Trophoblast cell (in vitro differentiated cells and primary cell): ENCODE measurements around the gene MYH9.

ENCODE experiments used
- DNase-seq, 2 donors: peaks; one replicate each; pipeline ENCODE4 v3.0.0-alpha.2; 2016
- H2AFZ ChIP-seq: 2 replicates; pipeline ENCODE4 v1.6.1; 2013; ENCODE audit warnings: low read length, moderate library complexity, mild to moderate bottlenecking; ENCODE audit not compliant: insufficient read depth, poor library complexity
- H2AK5ac ChIP-seq: 2 replicates; pipeline ENCODE4 v1.6.1; 2013; ENCODE audit warnings: mild to moderate bottlenecking, low read length
- H2BK120ac ChIP-seq: 2 replicates; pipeline ENCODE4 v1.6.1; 2013; ENCODE audit warnings: low read length, mild to moderate bottlenecking, moderate library complexity; ENCODE audit not compliant: insufficient read depth, poor library complexity
- H2BK12ac ChIP-seq: 2 replicates; pipeline ENCODE4 v1.6.1; 2013; ENCODE audit warnings: mild to moderate bottlenecking, low read length, moderate library complexity
- H2BK5ac ChIP-seq: 2 replicates; pipeline ENCODE4 v1.6.1; 2013; ENCODE audit warnings: low read length, low read depth, moderate library complexity, mild to moderate bottlenecking; ENCODE audit not compliant: poor library complexity
- H3K14ac ChIP-seq: 2 replicates; pipeline ENCODE4 v1.6.1; 2013; ENCODE audit warnings: mild to moderate bottlenecking, low read length
- H3K18ac ChIP-seq: 2 replicates; pipeline ENCODE4 v1.6.1; 2013; ENCODE audit warnings: mild to moderate bottlenecking, low read length
- H3K23ac ChIP-seq: 2 replicates; pipeline ENCODE4 v1.6.1; 2013; ENCODE audit warnings: low read length
- H3K27ac ChIP-seq: 2 replicates; pipeline ENCODE4 v1.5.1; 2013; ENCODE audit warnings: low read depth, mild to moderate bottlenecking, inconsistent platforms, low read length, moderate library complexity
- H3K27me3 ChIP-seq: 2 replicates; pipeline ENCODE4 v1.6.1; 2013; ENCODE audit warnings: inconsistent platforms, mild to moderate bottlenecking, low read length, moderate library complexity; ENCODE audit not compliant: insufficient read depth
- H3K36me3 ChIP-seq, 2 experiments: 1 replicate in 1 of 2; 2 replicates in 1 of 2; pipeline ENCODE4 v1.6.1; 2013; ENCODE audit warnings: low read length in 2 of 2, mild to moderate bottlenecking in 2 of 2, moderate library complexity in 1 of 2; ENCODE audit not compliant: insufficient read depth in 2 of 2, control insufficient read depth in 1 of 2
- H3K4ac ChIP-seq: 2 replicates; pipeline ENCODE4 v1.6.1; 2013; ENCODE audit warnings: low read depth, mild to moderate bottlenecking, low read length, moderate library complexity
- H3K4me1 ChIP-seq, 2 experiments: 1 replicate in 1 of 2; 2 replicates in 1 of 2; pipeline ENCODE4 v1.6.1; 2013; ENCODE audit warnings: low read length in 2 of 2, mild to moderate bottlenecking in 2 of 2, moderate library complexity in 1 of 2; ENCODE audit not compliant: insufficient read depth in 2 of 2, control insufficient read depth in 1 of 2
- H3K4me2 ChIP-seq: 2 replicates; pipeline ENCODE4 v1.6.1; 2013; ENCODE audit warnings: inconsistent platforms, mild to moderate bottlenecking, low read length, moderate library complexity
- H3K4me3 ChIP-seq: 2 replicates; pipeline ENCODE4 v1.5.1; 2013; ENCODE audit warnings: mild to moderate bottlenecking, low read depth, low read length, inconsistent platforms
- H3K79me1 ChIP-seq: one replicate; pipeline ENCODE4 v1.6.1; 2013; ENCODE audit warnings: low read length
- H3K79me2 ChIP-seq: 2 replicates; pipeline ENCODE4 v1.6.1; 2013; ENCODE audit warnings: low read length, mild to moderate bottlenecking; ENCODE audit not compliant: control insufficient read depth, insufficient read depth, poor library complexity
- H3K9ac ChIP-seq: 2 replicates; pipeline ENCODE4 v1.6.1; 2013; ENCODE audit warnings: mild to moderate bottlenecking, low read length
- H3K9me3 ChIP-seq: 2 replicates; pipeline ENCODE4 v1.6.1; 2013; ENCODE audit warnings: low read depth, mild to moderate bottlenecking, control low read depth, inconsistent platforms, low read length; ENCODE audit not compliant: insufficient read depth
- H4K12ac ChIP-seq: 2 replicates; pipeline ENCODE4 v1.6.1; 2013; ENCODE audit warnings: low read depth, mild to moderate bottlenecking, low read length, moderate library complexity
- H4K8ac ChIP-seq: 2 replicates; pipeline ENCODE4 v1.6.1; 2013; ENCODE audit warnings: low read depth, mild to moderate bottlenecking, low read length, moderate library complexity
- H4K91ac ChIP-seq: one replicate; pipeline ENCODE4 v1.6.1; 2013; ENCODE audit warnings: low read depth, mild to moderate bottlenecking, low read length, moderate library complexity
- WGBS: extraction: QIAGEN DNeasy Blood & Tissue Kit; methylation state at CpG from one replicate; pipeline ENCODE4 v1.1.7; 2013; ENCODE audit warnings: missing lambda C conversion rate; ENCODE audit not compliant: insufficient read length, insufficient coverage; ENCODE audit errors: extremely low coverage; 5-methylcytosine and 5-hydroxymethylcytosine counted together

MYH9 gene

GRCh38 chr22:36298118-36298517 is 89.6 kb downstream of the MYH9 start:
- H3K27me3 ChIP-seq: no peaks in the 10 kb centered on the region
- WGBS: no CpG with 5 or more reads among the region's 8 CpGs
- no peak overlapping the region for H2AFZ ChIP-seq
- H2AK5ac ChIP-seq: no peak overlapping the region
- H2BK12ac ChIP-seq: no peak overlapping the region
- no peak overlapping the region for H4K8ac ChIP-seq
- H3K9me3 ChIP-seq: peaks cover under 1% of the 10 kb centered on the region
- DNase-seq: no peak
- no peak overlapping the region for H3K4me2 ChIP-seq
- no peak overlapping the region for H3K18ac ChIP-seq
- no peaks in the 10 kb centered on the region for H3K79me1 ChIP-seq
- no peaks in the 10 kb centered on the region for H3K4me1 ChIP-seq
- H3K27ac ChIP-seq: no peak overlapping the region
- H3K36me3 ChIP-seq: peaks cover 89 to 96% of the 10 kb centered on the region in 2 experiments
- no peak overlapping the region for H3K4me3 ChIP-seq
- H4K91ac ChIP-seq: no peak overlapping the region
- H3K23ac ChIP-seq: no peak overlapping the region
- no peak overlapping the region for H4K12ac ChIP-seq
- no peak overlapping the region for H3K14ac ChIP-seq
- no peaks in the 10 kb centered on the region for H3K79me2 ChIP-seq
- no peak overlapping the region for H3K9ac ChIP-seq
- no peak overlapping the region for H3K4ac ChIP-seq
- H2BK120ac ChIP-seq: no peak overlapping the region
- no peak overlapping the region for H2BK5ac ChIP-seq

DNA sequence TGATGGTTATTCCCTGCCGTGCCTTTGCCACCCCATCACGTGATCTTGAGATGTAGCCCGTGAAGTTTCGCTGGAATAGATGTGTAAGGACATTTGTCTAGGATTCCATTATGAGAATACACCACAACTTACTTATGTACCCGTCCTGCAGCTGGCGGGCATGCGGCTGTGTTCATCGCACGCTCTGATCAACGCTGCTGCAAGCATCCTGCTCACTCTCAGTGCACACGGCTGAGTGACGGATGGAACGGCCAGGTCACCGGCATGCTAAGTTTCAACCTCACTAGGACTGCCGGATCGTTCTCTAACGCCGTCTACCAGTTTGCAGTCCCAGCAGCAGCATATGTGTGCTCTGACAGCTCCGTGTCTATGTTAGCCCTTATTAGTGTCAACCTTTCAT is 90.2 kb downstream of the MYH9 start:
- no peaks in the 10 kb centered on the region for H3K79me1 ChIP-seq
- no peak overlapping the region for H3K27ac ChIP-seq
- no peaks in the 10 kb centered on the region for H3K27me3 ChIP-seq
- no peak overlapping the region for H3K9ac ChIP-seq
- no peak overlapping the region for H4K91ac ChIP-seq
- H2AFZ ChIP-seq: no peak overlapping the region
- H3K4ac ChIP-seq: no peak overlapping the region
- no peak overlapping the region for H3K18ac ChIP-seq
- WGBS: no CpG with 5 or more reads among the region's 19 CpGs
- no peak overlapping the region for H3K14ac ChIP-seq
- no peaks in the 10 kb centered on the region for H3K4me1 ChIP-seq
- H3K79me2 ChIP-seq: no peaks in the 10 kb centered on the region
- no peak overlapping the region for H3K23ac ChIP-seq
- no peak overlapping the region for H4K12ac ChIP-seq
- no peak for DNase-seq
- no peak overlapping the region for H2BK5ac ChIP-seq
- H3K9me3 ChIP-seq: peaks cover 2% of the 10 kb centered on the region
- no peak overlapping the region for H2BK12ac ChIP-seq
- H3K4me3 ChIP-seq: no peak overlapping the region
- H2BK120ac ChIP-seq: no peak overlapping the region
- H2AK5ac ChIP-seq: no peak overlapping the region
- H3K4me2 ChIP-seq: no peak overlapping the region
- H4K8ac ChIP-seq: no peak overlapping the region
- H3K36me3 ChIP-seq: peaks cover 89 to 96% of the 10 kb centered on the region in 2 experiments

GRCh38 chr22:36296690-36297089 is 91.1 kb downstream of the MYH9 start:
- Histone ChIP-seq H2BK120ac (no peak overlapping the region), H4K12ac (no peak overlapping the region), H3K4me2 (no peak overlapping the region), H3K4me3 (no peak overlapping the region), H3K36me3 (peaks cover 93 to 99% of the 10 kb centered on the region in 2 experiments), H3K4ac (no peak overlapping the region), H4K91ac (no peak overlapping the region), H2AFZ (no peak overlapping the region), H3K27ac (no peak overlapping the region), H3K23ac (no peak overlapping the region), H2BK5ac (no peak overlapping the region), H2AK5ac (no peak overlapping the region), H2BK12ac (no peak overlapping the region), H3K27me3 (no peaks in the 10 kb centered on the region), H3K14ac (no peak overlapping the region), H3K4me1 (no peaks in the 10 kb centered on the region), H3K9ac (no peak overlapping the region), H3K18ac (no peak overlapping the region), H3K79me1 (no peaks in the 10 kb centered on the region), H4K8ac (no peak overlapping the region), H3K9me3 (peaks cover 5% of the 10 kb centered on the region), H3K79me2 (no peaks in the 10 kb centered on the region)
- DNase-seq: no peak
- no CpG with 5 or more reads among the region's 15 CpGs for WGBS

- no peak overlapping the region for H4K91ac ChIP-seq
- H3K9me3 ChIP-seq: peaks cover 7% of the 10 kb centered on the region
- H3K23ac ChIP-seq: no peak overlapping the region
- no peak overlapping the region for H3K4me3 ChIP-seq
- H3K9ac ChIP-seq: no peak overlapping the region
- no peak overlapping the region for H2BK12ac ChIP-seq
- H3K79me2 ChIP-seq: no peaks in the 10 kb centered on the region
- no peaks in the 10 kb centered on the region for H3K79me1 ChIP-seq
- H3K36me3 ChIP-seq: peaks cover 86 to 87% of the 10 kb centered on the region in 2 experiments
- H3K27ac ChIP-seq: no peak overlapping the region
- no peak overlapping the region for H3K18ac ChIP-seq
- DNase-seq: no peak
- no peak overlapping the region for H2AK5ac ChIP-seq
- no peak overlapping the region for H2BK120ac ChIP-seq
- H3K4me2 ChIP-seq: no peak overlapping the region
- no peak overlapping the region for H2AFZ ChIP-seq
- H4K8ac ChIP-seq: no peak overlapping the region
- no peaks in the 10 kb centered on the region for H3K27me3 ChIP-seq
- H4K12ac ChIP-seq: no peak overlapping the region
- no CpG with 5 or more reads among the region's 7 CpGs for WGBS
- H3K4ac ChIP-seq: no peak overlapping the region
- H3K4me1 ChIP-seq: no peaks in the 10 kb centered on the region
- no peak overlapping the region for H3K14ac ChIP-seq
- H2BK5ac ChIP-seq: no peak overlapping the region
Observed at GRCh38 chr22:36295247-36295646, 92.5 kb downstream of the MYH9 start.
